ENCODE data around the gene CFAP73. TPM values are rescaled to one million over a fixed set of nuclear protein-coding genes. Genes with fewer than 3 reads are reported as not detected.

CFAP73 gene
- total RNA-seq, 1 donor from 2014 or later: not detected

GRCh38 chr12:113133666-113134065 lies 15.9 kb upstream of the CFAP73 start:
- Histone ChIP-seq H3K4me3 (no peak overlapping the region), H3K79me2 (ENCODE audit: low read depth) (no peaks in the 10 kb centered on the region), H3K9ac (no peak overlapping the region), H3K4me1 (peaks cover 15% of the 10 kb centered on the region), H3K36me3 (no peaks in the 10 kb centered on the region), H3K27ac (no peak overlapping the region), H4K20me1 (ENCODE audit: low read depth) (no peaks in the 10 kb centered on the region), H2AFZ (replicated peaks) (no peak overlapping the region), H3F3A (ENCODE audit: low read depth) (peaks cover 9% of the 10 kb centered on the region), H3K9me3 (ENCODE audit: low read depth) (no peaks in the 10 kb centered on the region), H3K4me2 (no peak overlapping the region), H3K27me3 (peaks cover 36% of the 10 kb centered on the region)
- DNase-seq (ENCODE audit: low spot score): no peak
- Mint-ChIP-seq H3K4me1 (peaks cover 12% of the 10 kb centered on the region), H3K4me3 (no peak overlapping the region), H3K9me3 (no peaks in the 10 kb centered on the region), H3K27me3 (ENCODE audit: insufficient read depth, low read depth) (peaks cover 22% of the 10 kb centered on the region), H3K36me3 (no peaks in the 10 kb centered on the region), H3K27ac (no peak overlapping the region)
- TF ChIP-seq, protein P1, sequence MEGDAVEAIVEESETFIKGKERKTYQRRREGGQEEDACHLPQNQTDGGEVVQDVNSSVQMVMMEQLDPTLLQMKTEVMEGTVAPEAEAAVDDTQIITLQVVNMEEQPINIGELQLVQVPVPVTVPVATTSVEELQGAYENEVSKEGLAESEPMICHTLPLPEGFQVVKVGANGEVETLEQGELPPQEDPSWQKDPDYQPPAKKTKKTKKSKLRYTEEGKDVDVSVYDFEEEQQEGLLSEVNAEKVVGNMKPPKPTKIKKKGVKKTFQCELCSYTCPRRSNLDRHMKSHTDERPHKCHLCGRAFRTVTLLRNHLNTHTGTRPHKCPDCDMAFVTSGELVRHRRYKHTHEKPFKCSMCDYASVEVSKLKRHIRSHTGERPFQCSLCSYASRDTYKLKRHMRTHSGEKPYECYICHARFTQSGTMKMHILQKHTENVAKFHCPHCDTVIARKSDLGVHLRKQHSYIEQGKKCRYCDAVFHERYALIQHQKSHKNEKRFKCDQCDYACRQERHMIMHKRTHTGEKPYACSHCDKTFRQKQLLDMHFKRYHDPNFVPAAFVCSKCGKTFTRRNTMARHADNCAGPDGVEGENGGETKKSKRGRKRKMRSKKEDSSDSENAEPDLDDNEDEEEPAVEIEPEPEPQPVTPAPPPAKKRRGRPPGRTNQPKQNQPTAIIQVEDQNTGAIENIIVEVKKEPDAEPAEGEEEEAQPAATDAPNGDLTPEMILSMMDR (IDR thresholded peaks at IDR 0.05): no peak
- TF ChIP-seq EZH2phosphoT487 (IDR thresholded peaks at IDR 0.05): no peak
- TF ChIP-seq EZH2 (IDR thresholded peaks at IDR 0.05): no peak

DNA sequence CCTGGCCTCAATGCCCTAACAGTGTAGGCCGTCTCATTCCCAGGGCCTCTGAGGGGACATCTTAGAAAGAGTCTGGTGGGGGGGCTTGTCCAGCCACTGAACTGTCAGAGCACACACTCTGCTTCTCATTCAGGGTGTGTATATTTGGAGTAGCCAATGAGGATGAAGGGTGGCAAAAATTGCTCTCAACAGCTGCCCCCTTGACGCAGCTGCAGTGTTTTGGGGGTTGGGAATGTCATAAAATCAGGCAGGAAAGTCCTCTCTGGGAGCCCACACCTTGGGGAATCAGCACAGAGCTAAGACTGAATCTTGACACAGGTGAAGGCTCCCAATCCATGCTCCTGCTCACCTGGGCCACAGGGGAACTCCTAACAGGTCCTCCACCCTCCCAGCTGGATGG lies 15.5 kb upstream of the CFAP73 start:
- no peak overlapping the region for H3K27ac ChIP-seq
- H3K9me3 ChIP-seq (ENCODE audit: low read depth): no peaks in the 10 kb centered on the region
- H3K4me2 ChIP-seq: no peak overlapping the region
- peaks cover 12% of the 10 kb centered on the region for H3K4me1 Mint-ChIP-seq
- peaks cover 22% of the 10 kb centered on the region for H3K27me3 Mint-ChIP-seq (ENCODE audit: insufficient read depth, low read depth)
- no peaks in the 10 kb centered on the region for H3K36me3 ChIP-seq
- H3K4me1 ChIP-seq: peaks cover 15% of the 10 kb centered on the region
- H3K27me3 ChIP-seq: peaks cover 36% of the 10 kb centered on the region
- H3F3A ChIP-seq (ENCODE audit: low read depth): peaks cover 9% of the 10 kb centered on the region
- H3K27ac Mint-ChIP-seq: no peak overlapping the region
- DNase-seq (ENCODE audit: low spot score): no peak
- H3K36me3 Mint-ChIP-seq: no peaks in the 10 kb centered on the region
- H2AFZ ChIP-seq (replicated peaks): no peak overlapping the region
- H3K4me3 Mint-ChIP-seq: no peak overlapping the region
- no peak overlapping the region for H3K4me3 ChIP-seq
- H4K20me1 ChIP-seq (ENCODE audit: low read depth): no peaks in the 10 kb centered on the region
- H3K9me3 Mint-ChIP-seq: no peaks in the 10 kb centered on the region
- H3K79me2 ChIP-seq (ENCODE audit: low read depth): no peaks in the 10 kb centered on the region
- no peak overlapping the region for H3K9ac ChIP-seq
- TF ChIP-seq, protein P1 (IDR thresholded peaks at IDR 0.05): no peak
- no peak for TF ChIP-seq EZH2 (IDR thresholded peaks at IDR 0.05)

- H3K4me2 ChIP-seq: peak overlapping the region; percentile 92
Observed at GRCh38 chr12:113134521-113134951, 15.0 kb upstream of the CFAP73 start.

More at GRCh38 chr12:113134521-113134951, 15.0 kb upstream of the CFAP73 start:
- Histone ChIP-seq H3K4me1 (peaks cover 15% of the 10 kb centered on the region), H2AFZ (replicated peaks) (no peak overlapping the region), H3K4me3 (no peak overlapping the region), H3K9me3 (ENCODE audit: low read depth) (no peaks in the 10 kb centered on the region), H4K20me1 (ENCODE audit: low read depth) (no peaks in the 10 kb centered on the region), H3K36me3 (no peaks in the 10 kb centered on the region), H3K9ac (no peak overlapping the region), H3K79me2 (ENCODE audit: low read depth) (no peaks in the 10 kb centered on the region), H3F3A (ENCODE audit: low read depth) (peaks cover 9% of the 10 kb centered on the region), H3K27ac (no peak overlapping the region), H3K27me3 (peaks cover 36% of the 10 kb centered on the region)
- H3K4me3 Mint-ChIP-seq: no peak overlapping the region
- TF ChIP-seq EZH2phosphoT487 (IDR thresholded peaks at IDR 0.05) (no peak), EZH2 (IDR thresholded peaks at IDR 0.05) (no peak)
- TF ChIP-seq, protein P1 (IDR thresholded peaks at IDR 0.05): no peak
- H3K36me3 Mint-ChIP-seq: no peaks in the 10 kb centered on the region
- no peaks in the 10 kb centered on the region for H3K9me3 Mint-ChIP-seq
- DNase-seq (ENCODE audit: low spot score): no peak
- peaks cover 24% of the 10 kb centered on the region for H3K27me3 Mint-ChIP-seq (ENCODE audit: insufficient read depth, low read depth)
- H3K4me1 Mint-ChIP-seq: peaks cover 12% of the 10 kb centered on the region
- H3K27ac Mint-ChIP-seq: no peak overlapping the region
